Measurements from ENCODE around the gene SIGLEC10. TPM values are rescaled to one million over a fixed set of nuclear protein-coding genes. Genes with fewer than 3 reads are reported as not detected.

SIGLEC10 gene
- polyA plus RNA-seq, 1 donor (not counting 4 experiments of a cell fraction or from before 2014, with no cell fraction given), result not detected

- Histone ChIP-seq H3K9ac (ENCODE audit: control insufficient read depth, extremely low read depth, insufficient read depth, low read length) (no peak overlapping the region), H3K36me3 (ENCODE audit: control insufficient read depth in 2 of 2, extremely low read depth in 1 of 2, insufficient read depth in 2 of 2, low read length in 2 of 2) (no peaks in the 10 kb centered on the region), H3K4me2 (ENCODE audit: control insufficient read depth, extremely low read depth, insufficient read depth, low read depth, low read length) (no peak overlapping the region), H3K79me2 (ENCODE audit: control insufficient read depth, insufficient read depth, low read length) (peaks cover 6% of the 10 kb centered on the region), H3K4me1 (ENCODE audit: control insufficient read depth, extremely low read depth, insufficient read depth, low read length) (peaks cover 3% of the 10 kb centered on the region), H2AFZ (ENCODE audit: control insufficient read depth, low read length) (no peak overlapping the region), H3K9me1 (ENCODE audit: control insufficient read depth, extremely low read depth, insufficient read depth, low read length) (no peaks in the 10 kb centered on the region), H3K4me3 (ENCODE audit: control insufficient read depth in 2 of 3, extremely low read depth in 1 of 3, insufficient read depth in 2 of 3, low read depth in 1 of 3, low read length in 3 of 3) (no peak overlapping the region), H3K27me3 (ENCODE audit: control insufficient read depth, extremely low read depth, insufficient read depth, low read length) (no peaks in the 10 kb centered on the region), H3K9me3 (ENCODE audit: control insufficient read depth, low read depth, low read length) (no peaks in the 10 kb centered on the region), H3K27ac (ENCODE audit: control insufficient read depth, insufficient read depth, low read length) (no peak overlapping the region), H4K20me1 (ENCODE audit: control insufficient read depth, extremely low read depth, insufficient read depth, low read length) (no peaks in the 10 kb centered on the region)
- FAIRE-seq, result no peak
- dilution Hi-C loops (cut with MboI; ENCODE audit: extremely low pct_ligation_motif_present, low sequenced_read_pairs), result no loop called here
- no peak for DNase-seq (ENCODE audit: low read depth, low spot score)
- TF ChIP-seq CTCF (optimal IDR thresholded peaks at IDR 0.05 in 1 of 3, IDR thresholded peaks at IDR 0.05 in 1 of 3, conservative IDR thresholded peaks at IDR 0.05 in 1 of 3; ENCODE audit: extremely low read depth in 1 of 3, insufficient read depth in 2 of 3, low read length in 3 of 3), result no peak
- TF ChIP-seq EZH2 (IDR thresholded peaks at IDR 0.05; ENCODE audit: low read length), result no peak
These were observed 47.2 kb downstream of the SIGLEC10 start for GRCh38 chr19:51370230-51370629.

DNA sequence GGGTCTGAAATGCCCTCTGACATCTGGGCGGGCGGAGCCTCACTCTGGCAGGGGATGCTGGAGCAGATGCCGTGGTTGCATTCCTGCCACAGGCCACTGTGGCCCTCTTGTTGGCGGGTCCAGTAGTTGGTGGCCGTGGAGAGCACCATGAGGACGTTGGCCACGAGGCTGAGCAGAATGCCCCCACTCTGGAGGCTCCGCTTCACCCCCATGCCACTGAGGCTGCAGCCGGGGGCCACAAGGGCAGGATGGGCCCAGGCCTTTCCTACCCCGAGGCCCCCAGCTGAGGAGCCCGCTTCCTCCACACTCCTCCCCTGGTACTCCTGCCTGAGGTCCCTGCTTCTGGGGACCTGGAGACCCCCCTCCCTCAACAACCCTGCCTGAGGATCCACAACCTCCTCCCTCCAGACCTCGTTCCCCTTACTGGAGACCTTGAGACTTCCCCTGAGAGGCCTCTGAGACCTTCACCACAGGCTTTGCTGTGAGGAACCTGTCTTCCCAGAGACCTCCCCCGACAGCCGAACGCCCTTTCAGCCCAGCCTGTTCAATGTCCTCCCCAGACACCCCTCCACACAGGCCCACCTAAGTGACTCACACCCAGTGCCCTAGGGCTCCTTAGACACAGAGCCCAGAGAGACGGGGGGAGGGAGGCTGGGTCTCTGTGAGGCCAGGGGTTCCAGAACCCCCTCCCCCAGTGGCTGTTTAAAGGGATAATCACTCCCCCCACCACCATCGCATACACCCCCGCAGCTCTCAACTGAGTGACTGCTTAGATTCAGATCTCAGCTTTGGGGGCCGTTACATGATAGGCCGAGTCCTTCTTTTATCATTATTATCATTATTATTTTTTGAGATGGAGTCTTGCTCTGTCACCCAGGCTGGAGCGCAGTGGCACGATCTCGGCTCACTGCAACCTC, 48.8 kb downstream of the SIGLEC10 start, which contains the start of gene CLDND2:
Gene CLDND2 (minus strand): TSS at position 638 of the 917 bp plus-strand sequence. CDS start 426 bp downstream, at position 212.
- no peak for FAIRE-seq
- Histone ChIP-seq H3K9me1 (ENCODE audit: control insufficient read depth, extremely low read depth, insufficient read depth, low read length) (no peaks in the 10 kb centered on the region), H3K4me2 (ENCODE audit: control insufficient read depth, extremely low read depth, insufficient read depth, low read depth, low read length) (peak within 1 kb of the TSS; percentile 98), H3K9ac (ENCODE audit: control insufficient read depth, extremely low read depth, insufficient read depth, low read length) (peak within 1 kb of the TSS; percentile 65), H3K9me3 (ENCODE audit: control insufficient read depth, low read depth, low read length) (no peaks in the 10 kb centered on the region), H3K27me3 (ENCODE audit: control insufficient read depth, extremely low read depth, insufficient read depth, low read length) (no peaks in the 10 kb centered on the region), H3K36me3 (ENCODE audit: control insufficient read depth in 2 of 2, extremely low read depth in 1 of 2, insufficient read depth in 2 of 2, low read length in 2 of 2) (no peaks in the 10 kb centered on the region), H3K4me3 (ENCODE audit: control insufficient read depth in 2 of 3, extremely low read depth in 1 of 3, insufficient read depth in 2 of 3, low read depth in 1 of 3, low read length in 3 of 3) (peak within 1 kb of the TSS; percentile 54 to 90 (median 88)), H2AFZ (ENCODE audit: control insufficient read depth, low read length) (peak within 1 kb of the TSS; percentile 94), H3K79me2 (ENCODE audit: control insufficient read depth, insufficient read depth, low read length) (peaks cover 11% of the 10 kb centered on the region), H4K20me1 (ENCODE audit: control insufficient read depth, extremely low read depth, insufficient read depth, low read length) (peaks cover 3% of the 10 kb centered on the region), H3K4me1 (ENCODE audit: control insufficient read depth, extremely low read depth, insufficient read depth, low read length) (peaks cover 17% of the 10 kb centered on the region), H3K27ac (ENCODE audit: control insufficient read depth, insufficient read depth, low read length) (peak within 1 kb of the TSS; percentile 31)
- no peak for TF ChIP-seq EZH2 (IDR thresholded peaks at IDR 0.05; ENCODE audit: low read length)
- TF ChIP-seq CTCF (optimal IDR thresholded peaks at IDR 0.05 in 1 of 3, IDR thresholded peaks at IDR 0.05 in 1 of 3, conservative IDR thresholded peaks at IDR 0.05 in 1 of 3; ENCODE audit: extremely low read depth in 1 of 3, insufficient read depth in 2 of 3, low read length in 3 of 3), result no peak
- dilution Hi-C loops (cut with MboI; ENCODE audit: extremely low pct_ligation_motif_present, low sequenced_read_pairs), result no loop called here
- no peak for DNase-seq (ENCODE audit: low read depth, low spot score)
